Vagina (tissue), 2 donors: ENCODE data around the gene MAL. TPM values are rescaled to one million over a fixed set of nuclear protein-coding genes. Genes with fewer than 3 reads are reported as not detected.

Experiments used
- DNase-seq, 2 donors: peaks; one replicate each; pipeline ENCODE4 v3.0.0-alpha.2; 2017; ENCODE audit errors: extremely low spot score in 2 of 2
- H3K27ac ChIP-seq: fragments of 200-600 bp; sonication (generic); one replicate; pipeline ENCODE4 v1.5.1; 2019
- H3K27me3 ChIP-seq: fragments of 200-600 bp; sonication (generic); one replicate; pipeline ENCODE4 v1.5.1; 2019
- H3K36me3 ChIP-seq, 2 donors: fragments of 200-600 bp; sonication (generic); one replicate each; pipeline ENCODE4 v1.5.1; 2017 to 2019
- H3K4me1 ChIP-seq: fragments of 200-600 bp; sonication (generic); one replicate; pipeline ENCODE4 v1.5.1; 2019
- H3K4me3 ChIP-seq, 2 donors: fragments of 200-600 bp; sonication (generic); 1 replicate in 1 of 2; 2 replicates in 1 of 2; pipeline ENCODE4 v1.5.1; 2016 to 2019
- H3K9me3 ChIP-seq: fragments of 200-600 bp; sonication (generic); one replicate; pipeline ENCODE4 v1.5.1; 2019
- POLR2A ChIP-seq, 2 donors: fragments of 450-650 bp; IDR thresholded peaks; one replicate each; pipeline ENCODE4 v1.6.1; 2017; ENCODE audit warnings: antibody characterized with exemption in 2 of 2, mild to moderate bottlenecking in 2 of 2, moderate library complexity in 2 of 2
- POLR2AphosphoS5 ChIP-seq, 2 donors: sonication (generic); formaldehyde crosslinking; IDR thresholded peaks; one replicate each; pipeline ENCODE4 v1.9.0; 2017; ENCODE audit warnings: antibody characterized with exemption in 2 of 2, mild to moderate bottlenecking in 2 of 2, low read depth in 1 of 2; ENCODE audit not compliant: insufficient read depth in 1 of 2
- intact Hi-C: fragments of 100-400 bp; cut with DNase I; formaldehyde crosslinking; loops from one replicate; pipeline ENCODE4 v1.15.1; 2023
- total RNA-seq: library from RNA; depleted of rRNA; stranded (reverse); fragments of >200 nt; gene quantifications from one replicate; pipeline ENCODE4 v1.2.3, GENCODE V29; 2016
- TF ChIP-seq, protein P1 (sequence below), 3 experiments: fragments of 450-650 bp in 2 of 3; fragments of 200-600 bp in 1 of 3; sonication (generic) in 1 of 3; IDR thresholded peaks; one replicate each; pipeline ENCODE4 v1.5.1; 2017 to 2019; ENCODE audit warnings: antibody characterized with exemption in 3 of 3, mild to moderate bottlenecking in 2 of 3, moderate library complexity in 2 of 3

Gene MAL
- total RNA-seq, 1 donor from 2014 or later, result 71.0 TPM

GRCh38 chr2:95061119-95061512, 35.6 kb downstream of the MAL start:
- H3K36me3 ChIP-seq, result no peaks in the 10 kb centered on the region
- H3K9me3 ChIP-seq, result no peaks in the 10 kb centered on the region
- H3K4me3 ChIP-seq, result no peak overlapping the region
- H3K27ac ChIP-seq, result no peak overlapping the region
- intact Hi-C loops, result no loop called here
- peaks cover 9% of the 10 kb centered on the region for H3K4me1 ChIP-seq
- no peak for DNase-seq
- H3K27me3 ChIP-seq, result no peaks in the 10 kb centered on the region
- TF ChIP-seq POLR2AphosphoS5 (IDR thresholded peaks at IDR 0.05; ENCODE audit: insufficient read depth in 1 of 2, low read depth in 1 of 2) (no peak), POLR2A (IDR thresholded peaks at IDR 0.05) (no peak)
- TF ChIP-seq, protein P1, sequence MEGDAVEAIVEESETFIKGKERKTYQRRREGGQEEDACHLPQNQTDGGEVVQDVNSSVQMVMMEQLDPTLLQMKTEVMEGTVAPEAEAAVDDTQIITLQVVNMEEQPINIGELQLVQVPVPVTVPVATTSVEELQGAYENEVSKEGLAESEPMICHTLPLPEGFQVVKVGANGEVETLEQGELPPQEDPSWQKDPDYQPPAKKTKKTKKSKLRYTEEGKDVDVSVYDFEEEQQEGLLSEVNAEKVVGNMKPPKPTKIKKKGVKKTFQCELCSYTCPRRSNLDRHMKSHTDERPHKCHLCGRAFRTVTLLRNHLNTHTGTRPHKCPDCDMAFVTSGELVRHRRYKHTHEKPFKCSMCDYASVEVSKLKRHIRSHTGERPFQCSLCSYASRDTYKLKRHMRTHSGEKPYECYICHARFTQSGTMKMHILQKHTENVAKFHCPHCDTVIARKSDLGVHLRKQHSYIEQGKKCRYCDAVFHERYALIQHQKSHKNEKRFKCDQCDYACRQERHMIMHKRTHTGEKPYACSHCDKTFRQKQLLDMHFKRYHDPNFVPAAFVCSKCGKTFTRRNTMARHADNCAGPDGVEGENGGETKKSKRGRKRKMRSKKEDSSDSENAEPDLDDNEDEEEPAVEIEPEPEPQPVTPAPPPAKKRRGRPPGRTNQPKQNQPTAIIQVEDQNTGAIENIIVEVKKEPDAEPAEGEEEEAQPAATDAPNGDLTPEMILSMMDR (IDR thresholded peaks at IDR 0.05), result no peak

DNA sequence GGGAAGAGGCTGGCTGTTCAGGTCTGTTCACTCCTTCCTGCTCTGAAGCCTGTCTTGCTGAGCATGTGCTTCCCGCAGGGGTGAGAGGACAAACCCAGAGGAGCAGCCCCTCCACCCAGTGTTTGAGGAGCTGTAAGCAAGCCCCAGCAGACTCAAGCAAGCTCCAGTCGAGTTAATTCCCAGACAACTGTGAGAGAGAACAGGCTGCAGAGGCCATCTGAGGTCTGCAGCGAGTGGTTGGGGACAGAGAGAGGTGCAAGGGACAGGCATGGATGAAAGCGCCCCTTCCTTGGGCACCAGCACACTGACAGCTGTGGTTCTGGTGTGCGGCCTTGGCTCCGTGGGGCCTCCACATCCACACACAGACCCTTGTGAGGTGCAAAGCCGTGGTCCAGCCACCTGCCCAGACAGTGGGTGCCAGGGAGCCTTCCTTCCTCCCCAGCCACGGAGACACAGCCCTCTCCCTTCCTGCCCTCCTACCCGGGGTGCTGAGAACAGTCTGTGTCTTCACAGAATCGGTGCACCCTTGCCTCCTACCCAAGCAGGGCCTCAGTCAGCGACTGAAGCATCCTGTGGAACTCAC, 36.2 kb downstream of the MAL start:
- no peak overlapping the region for H3K4me3 ChIP-seq
- no peak for TF ChIP-seq POLR2AphosphoS5 (IDR thresholded peaks at IDR 0.05; ENCODE audit: insufficient read depth in 1 of 2, low read depth in 1 of 2)
- TF ChIP-seq, protein P1 (IDR thresholded peaks at IDR 0.05), result no peak
- TF ChIP-seq POLR2A (IDR thresholded peaks at IDR 0.05), result no peak
- DNase-seq, result peak; percentile 60 to 77
- H3K27ac ChIP-seq, result no peak overlapping the region
- no peaks in the 10 kb centered on the region for H3K9me3 ChIP-seq
- no peaks in the 10 kb centered on the region for H3K27me3 ChIP-seq
- H3K4me1 ChIP-seq, result peaks cover 9% of the 10 kb centered on the region
- H3K36me3 ChIP-seq, result no peaks in the 10 kb centered on the region
- intact Hi-C loops, result no loop called here

GRCh38 chr2:95062242-95063085, 37.0 kb downstream of the MAL start:
- Histone ChIP-seq H3K36me3 (no peaks in the 10 kb centered on the region), H3K27ac (no peak overlapping the region), H3K4me3 (no peak overlapping the region), H3K4me1 (peaks cover 9% of the 10 kb centered on the region), H3K9me3 (no peaks in the 10 kb centered on the region), H3K27me3 (no peaks in the 10 kb centered on the region)
- intact Hi-C loops, result no loop called here
- peak; percentile 52 to 60 for DNase-seq
- TF ChIP-seq POLR2A (IDR thresholded peaks at IDR 0.05), result no peak
- TF ChIP-seq, protein P1 (IDR thresholded peaks at IDR 0.05), result no peak
- TF ChIP-seq POLR2AphosphoS5 (IDR thresholded peaks at IDR 0.05; ENCODE audit: insufficient read depth in 1 of 2, low read depth in 1 of 2), result no peak

GRCh38 chr2:95063086-95063958, 37.8 kb downstream of the MAL start:
- TF ChIP-seq, protein P1 (IDR thresholded peaks at IDR 0.05), result no peak

More at GRCh38 chr2:95063086-95063958, 37.8 kb downstream of the MAL start:
- no peak overlapping the region for H3K4me3 ChIP-seq
- H3K4me1 ChIP-seq, result peaks cover 9% of the 10 kb centered on the region
- no peaks in the 10 kb centered on the region for H3K36me3 ChIP-seq
- no peaks in the 10 kb centered on the region for H3K27me3 ChIP-seq
- intact Hi-C loops, result no loop called here
- H3K9me3 ChIP-seq, result no peaks in the 10 kb centered on the region
- no peak overlapping the region for H3K27ac ChIP-seq
- peak; percentile 61 to 62 for DNase-seq
